PC-3 (cell line): ENCODE results near the gene MINDY4B. TPM values are rescaled to one million over a fixed set of nuclear protein-coding genes. Genes with fewer than 3 reads are reported as not detected.

Experiments used
- ATAC-seq: fragments of 200-7000 bp; cut with Tn5 transposase; 2 replicates; pipeline ENCODE4 v1.9.1; 2020; ENCODE audit warnings: mild to moderate bottlenecking, moderate library complexity
- BruUV-seq: library from RNA; stranded (reverse); fragments of 400-500 nt; replicated peaks from 2 replicates; lab custom pipeline; 2021; lab: Mats Ljungman, UMichigan
- CTCF ChIA-PET: fragments of 300-600 bp; sonication (Branson Sonifier 250); formaldehyde crosslinking; loops from one replicate; lab custom pipeline; 2022; ENCODE audit warnings: antibody characterized with exemption; lab: Charles Lee
- POLR2A ChIA-PET: fragments of 300-600 bp; sonication (Branson Sonifier 250); formaldehyde crosslinking; loops from one replicate; lab custom pipeline; 2022; ENCODE audit warnings: antibody characterized with exemption; ENCODE audit not compliant: unreplicated experiment; lab: Charles Lee
- DNase-seq: peaks from one replicate; pipeline ENCODE4 v3.0.0-alpha.2; 2015
- H2AFZ ChIP-seq: fragments of 300-600 bp; sonication (generic); 2 replicates; pipeline ENCODE4 v1.6.0; 2016; ENCODE audit warnings: antibody characterized with exemption, low read length
- H3F3A ChIP-seq: fragments of 300-600 bp; sonication (generic); one replicate; pipeline ENCODE4 v1.6.0; 2017; ENCODE audit warnings: antibody characterized with exemption, low read length, control low read depth, mild to moderate bottlenecking; ENCODE audit not compliant: unreplicated experiment
- H3K27ac ChIP-seq: fragments of 300-600 bp; sonication (generic); 2 replicates; pipeline ENCODE4 v1.5.1; 2016; ENCODE audit warnings: mild to moderate bottlenecking, low read length
- H3K27me3 ChIP-seq: fragments of 300-600 bp; sonication (generic); 2 replicates; pipeline ENCODE4 v1.6.1; 2016; ENCODE audit warnings: low read length, mixed read lengths
- H3K36me3 ChIP-seq: fragments of 300-600 bp; sonication (generic); 2 replicates; pipeline ENCODE4 v1.6.1; 2016; ENCODE audit warnings: low read depth, mixed run types, low read length, mixed read lengths
- H3K4me1 ChIP-seq: fragments of 300-600 bp; sonication (generic); 2 replicates; pipeline ENCODE4 v1.5.1; 2016; ENCODE audit warnings: low read length; ENCODE audit not compliant: insufficient read depth
- H3K4me2 ChIP-seq: fragments of 300-600 bp; sonication (generic); 2 replicates; pipeline ENCODE4 v1.6.0; 2016; ENCODE audit warnings: low read length
- H3K4me3 ChIP-seq: fragments of 300-600 bp; sonication (generic); 2 replicates; pipeline ENCODE4 v1.5.1; 2016; ENCODE audit warnings: mild to moderate bottlenecking, low read length, mixed read lengths
- H3K79me2 ChIP-seq: fragments of 300-600 bp; sonication (generic); 2 replicates; pipeline ENCODE4 v1.6.1; 2017; ENCODE audit warnings: low read length, mixed read lengths
- H3K9ac ChIP-seq: fragments of 300-600 bp; sonication (generic); 2 replicates; pipeline ENCODE4 v1.6.0; 2016; ENCODE audit warnings: mild to moderate bottlenecking, low read length
- H3K9me2 ChIP-seq: fragments of 300-600 bp; sonication (generic); replicated peaks from 2 replicates; pipeline ENCODE4 v1.6.1; 2016; ENCODE audit warnings: mixed run types, low read length, mixed read lengths
- H3K9me3 ChIP-seq: fragments of 300-600 bp; sonication (generic); 2 replicates; pipeline ENCODE4 v1.6.1; 2016; ENCODE audit warnings: low read length, mixed read lengths
- H4K20me1 ChIP-seq: fragments of 300-600 bp; sonication (generic); 2 replicates; pipeline ENCODE4 v1.6.1; 2016; ENCODE audit warnings: low read length, mixed read lengths
- EZH2 ChIP-seq: fragments of 300-600 bp; sonication (generic); IDR thresholded peaks from one replicate; pipeline ENCODE4 v1.6.1; 2017; ENCODE audit warnings: antibody characterized with exemption, mild to moderate bottlenecking, low read length; ENCODE audit not compliant: unreplicated experiment
- EZH2phosphoT487 ChIP-seq: fragments of 300-600 bp; sonication (generic); IDR thresholded peaks from 2 replicates; pipeline ENCODE4 v1.6.1; 2018; ENCODE audit warnings: mild to moderate bottlenecking, antibody characterized with exemption, low read length, borderline replicate concordance
- intact Hi-C: fragments of 100-400 bp; cut with micrococcal nuclease; formaldehyde crosslinking; loops from 2 replicates; pipeline ENCODE4 v1.9.0; 2023
- total RNA-seq: library from RNA; depleted of rRNA; stranded (reverse); fragments of >200 nt; gene quantifications from 2 replicates; pipeline ENCODE4 v1.2.3, GENCODE V29; 2014
- TF ChIP-seq, protein P1 (sequence below): fragments of 300-600 bp; sonication (generic); conservative IDR thresholded peaks from 2 replicates; pipeline ENCODE4 v1.5.1; 2017; ENCODE audit warnings: antibody characterized with exemption, low read depth, mild to moderate bottlenecking, low read length

MINDY4B gene
- total RNA-seq, 1 experiment from 2014 or later = not detected

DNA sequence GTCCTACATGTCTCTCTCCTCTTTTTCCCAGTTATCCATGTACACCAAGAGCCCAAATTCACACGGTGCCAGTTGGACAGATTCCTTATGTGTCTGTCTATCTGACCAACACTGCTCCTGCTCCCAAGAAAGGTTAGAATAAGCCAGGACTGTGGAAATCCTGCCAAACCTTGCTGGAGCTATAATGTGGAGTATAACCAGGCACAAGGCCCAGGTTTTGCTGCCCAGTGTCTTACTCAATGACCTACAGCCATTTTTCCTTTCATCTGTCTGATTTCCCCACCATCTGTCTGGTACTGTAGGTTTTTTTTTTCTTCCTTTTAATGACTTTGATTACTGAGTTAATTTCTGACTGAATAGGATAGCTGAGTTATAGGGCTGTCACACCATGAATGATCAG lies 26.5 kb upstream of the MINDY4B start:
- no peak overlapping the region for H3K4me2 ChIP-seq
- no peak overlapping the region for H2AFZ ChIP-seq
- H3K9ac ChIP-seq = no peak overlapping the region
- peaks cover 68% of the 10 kb centered on the region for H3K27me3 ChIP-seq
- BruUV-seq = no TSS peak
- H3F3A ChIP-seq = no peaks in the 10 kb centered on the region
- no peak overlapping the region for H3K27ac ChIP-seq
- no peaks in the 10 kb centered on the region for H4K20me1 ChIP-seq
- H3K9me3 ChIP-seq = no peaks in the 10 kb centered on the region
- no peaks in the 10 kb centered on the region for H3K79me2 ChIP-seq
- no peaks in the 10 kb centered on the region for H3K9me2 ChIP-seq
- ATAC-seq = no peak
- ChIA-PET CTCF (no interaction called here), POLR2A (no interaction called here)
- TF ChIP-seq EZH2phosphoT487 = no peak
- TF ChIP-seq, protein P1, sequence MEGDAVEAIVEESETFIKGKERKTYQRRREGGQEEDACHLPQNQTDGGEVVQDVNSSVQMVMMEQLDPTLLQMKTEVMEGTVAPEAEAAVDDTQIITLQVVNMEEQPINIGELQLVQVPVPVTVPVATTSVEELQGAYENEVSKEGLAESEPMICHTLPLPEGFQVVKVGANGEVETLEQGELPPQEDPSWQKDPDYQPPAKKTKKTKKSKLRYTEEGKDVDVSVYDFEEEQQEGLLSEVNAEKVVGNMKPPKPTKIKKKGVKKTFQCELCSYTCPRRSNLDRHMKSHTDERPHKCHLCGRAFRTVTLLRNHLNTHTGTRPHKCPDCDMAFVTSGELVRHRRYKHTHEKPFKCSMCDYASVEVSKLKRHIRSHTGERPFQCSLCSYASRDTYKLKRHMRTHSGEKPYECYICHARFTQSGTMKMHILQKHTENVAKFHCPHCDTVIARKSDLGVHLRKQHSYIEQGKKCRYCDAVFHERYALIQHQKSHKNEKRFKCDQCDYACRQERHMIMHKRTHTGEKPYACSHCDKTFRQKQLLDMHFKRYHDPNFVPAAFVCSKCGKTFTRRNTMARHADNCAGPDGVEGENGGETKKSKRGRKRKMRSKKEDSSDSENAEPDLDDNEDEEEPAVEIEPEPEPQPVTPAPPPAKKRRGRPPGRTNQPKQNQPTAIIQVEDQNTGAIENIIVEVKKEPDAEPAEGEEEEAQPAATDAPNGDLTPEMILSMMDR = no peak
- no peaks in the 10 kb centered on the region for H3K4me1 ChIP-seq
- H3K36me3 ChIP-seq = no peaks in the 10 kb centered on the region
- no peak overlapping the region for H3K4me3 ChIP-seq
- intact Hi-C loops = no loop called here
- no peak for DNase-seq

DNA sequence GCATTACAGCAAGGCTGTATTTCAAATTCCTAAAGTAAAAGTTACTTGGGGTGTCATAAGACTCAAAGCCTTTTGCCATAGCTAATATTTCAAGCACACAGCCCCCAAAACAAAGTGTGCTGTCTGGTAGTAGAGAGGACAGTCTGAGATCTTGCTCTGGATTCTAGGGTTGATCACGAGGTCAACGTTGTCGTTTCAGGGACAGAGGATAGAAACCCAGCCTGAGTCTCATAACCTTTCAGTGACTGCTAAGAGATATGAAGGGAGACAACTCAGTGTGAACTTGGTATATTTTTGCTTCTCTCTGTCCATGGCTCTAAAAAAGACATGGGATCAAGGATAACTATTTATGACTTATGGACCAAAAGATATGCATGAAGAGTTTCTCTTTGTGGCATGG lies 25.6 kb upstream of the MINDY4B start:
- Histone ChIP-seq H3K9me3 (no peaks in the 10 kb centered on the region), H3F3A (no peaks in the 10 kb centered on the region), H3K4me1 (no peaks in the 10 kb centered on the region; the same call in 1 of the 2 replicates), H3K9ac (no peak overlapping the region), H3K4me2 (no peak overlapping the region), H3K27me3 (peaks cover 60% of the 10 kb centered on the region), H2AFZ (no peak overlapping the region), H3K9me2 (no peaks in the 10 kb centered on the region), H3K36me3 (no peaks in the 10 kb centered on the region), H3K27ac (no peak overlapping the region), H4K20me1 (no peaks in the 10 kb centered on the region), H3K4me3 (no peak overlapping the region), H3K79me2 (no peaks in the 10 kb centered on the region)
- POLR2A ChIA-PET = no interaction called here
- intact Hi-C loops = no loop called here
- TF ChIP-seq EZH2phosphoT487 (no peak), EZH2 (no peak)
- TF ChIP-seq, protein P1 = no peak
- DNase-seq (no peak), ATAC-seq (no peak)
- CTCF ChIA-PET = interaction anchor here (0.7 kb wide), 1 partner anchor 914 kb away, joined by 3 read pairs; no protein-coding TSS in a partner anchor
- no TSS peak for BruUV-seq

DNA sequence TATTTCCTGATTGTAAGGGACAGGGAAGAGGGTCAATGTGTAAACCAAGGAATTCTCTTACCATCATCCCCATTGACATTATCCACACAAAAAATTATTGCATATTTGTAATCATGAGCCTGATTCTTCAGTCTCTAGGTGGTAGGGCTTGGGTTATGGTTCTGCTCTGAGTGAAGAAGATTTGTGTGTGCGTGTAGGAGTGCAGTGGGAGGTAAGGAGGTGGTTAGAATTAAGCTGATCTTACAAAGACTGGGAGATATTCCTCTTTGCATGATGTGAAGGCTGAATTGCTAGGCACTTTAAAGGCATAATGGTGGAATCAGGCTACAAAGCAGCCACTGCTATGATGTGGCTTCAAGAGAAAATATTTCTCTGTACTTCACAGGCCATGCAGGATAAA lies 23.0 kb upstream of the MINDY4B start:
- no TSS peak for BruUV-seq
- Histone ChIP-seq H3K4me3 (no peak overlapping the region), H2AFZ (no peak overlapping the region), H3K27ac (no peak overlapping the region), H3K4me2 (no peak overlapping the region), H3K36me3 (no peaks in the 10 kb centered on the region), H3K4me1 (no peaks in the 10 kb centered on the region; the same call in 1 of the 2 replicates), H3F3A (no peaks in the 10 kb centered on the region), H3K9me3 (no peaks in the 10 kb centered on the region), H3K9me2 (no peaks in the 10 kb centered on the region), H3K9ac (no peak overlapping the region), H3K27me3 (peaks cover 58% of the 10 kb centered on the region), H4K20me1 (no peaks in the 10 kb centered on the region), H3K79me2 (no peaks in the 10 kb centered on the region)
- ATAC-seq = no peak
- DNase-seq = no peak
- ChIA-PET POLR2A (no interaction called here), CTCF (no interaction called here)
- intact Hi-C loops = no loop called here
- TF ChIP-seq EZH2phosphoT487 (no peak), EZH2 (no peak)
- TF ChIP-seq, protein P1 = no peak
